HCT116 (cell line): ENCODE results near the gene KIF13A. TPM values are rescaled to one million over a fixed set of nuclear protein-coding genes. Genes with fewer than 3 reads are reported as not detected.

ENCODE experiments used
- ATAC-seq: fragments of 200-7000 bp; cut with Tn5 transposase; 2 replicates; pipeline ENCODE4 v1.9.1; 2020; ENCODE audit warnings: mild to moderate bottlenecking, moderate library complexity
- BruUV-seq: library from RNA; stranded (reverse); fragments of 400-500 nt; replicated peaks from 2 replicates; lab custom pipeline; 2021; lab: Mats Ljungman, UMichigan
- CTCF ChIA-PET: fragments of 300-600 bp; sonication (Branson Sonifier 250); formaldehyde crosslinking; loops from one replicate; lab custom pipeline; 2021; ENCODE audit warnings: antibody characterized with exemption; lab: Charles Lee
- POLR2A ChIA-PET: fragments of 300-600, 350-600 bp; sonication (Branson Sonifier 250); formaldehyde crosslinking; loops from one replicate; lab custom pipeline; 2021; ENCODE audit warnings: antibody characterized with exemption; lab: Charles Lee
- RAD21 ChIA-PET, 2 experiments: fragments of 300-600 bp; sonication (Branson Sonifier 250); formaldehyde crosslinking; loops; one replicate each; lab custom pipeline; 2023; ENCODE audit warnings: low total read pairs in 2 of 2; ENCODE audit not compliant: uncharacterized antibody in 2 of 2, unreplicated experiment in 2 of 2, low non-redundant PET in 1 of 2; lab: Charles Lee
- DNase-seq: peaks from one replicate; pipeline ENCODE4 v3.0.0-alpha.2; 2010; ENCODE audit warnings: low read depth, low spot score
- H2AFZ ChIP-seq: fragments of 200-600 bp; shearing (Covaris generic), sonication (generic); 2 replicates; pipeline ENCODE4 v1.6.1; 2017; ENCODE audit warnings: low read depth, mixed run types, mixed read lengths, antibody characterized with exemption, low read length; ENCODE audit not compliant: poor library complexity, severe bottlenecking
- H3K27ac ChIP-seq: 2 replicates; pipeline ENCODE4 v1.5.1; 2012; ENCODE audit warnings: low read depth, low read length
- H3K27me3 ChIP-seq: fragments of 200-600 bp; sonication (generic); 2 replicates; pipeline ENCODE4 v1.6.1; 2016; ENCODE audit warnings: mixed run types, low read length, mixed read lengths; ENCODE audit not compliant: insufficient read depth
- H3K36me3 ChIP-seq, 2 experiments: fragments of 200-500 bp in 1 of 2; fragments of 200-600 bp in 1 of 2; sonication (Bioruptor generic) in 1 of 2; sonication (generic) in 1 of 2; 2 replicates each; pipeline versions ENCODE4 v1.5.1 to v1.6.1; 2014 to 2016; ENCODE audit warnings: low read length in 2 of 2, inconsistent platforms in 1 of 2, mixed read lengths in 1 of 2, mixed run types in 1 of 2; ENCODE audit not compliant: insufficient read depth in 2 of 2, control insufficient read depth in 1 of 2
- H3K4me1 ChIP-seq, 2 experiments: fragments of 200-600 bp in 1 of 2; sonication (generic) in 1 of 2; 2 replicates each; pipeline versions ENCODE4 v1.5.1 to v1.6.1; 2012 to 2017; ENCODE audit warnings: low read length in 2 of 2, inconsistent platforms in 1 of 2, mild to moderate bottlenecking in 1 of 2, mixed read lengths in 1 of 2, mixed run types in 1 of 2, moderate library complexity in 1 of 2; ENCODE audit not compliant: insufficient read depth in 2 of 2, control insufficient read depth in 1 of 2
- H3K4me2 ChIP-seq: fragments of 200-600 bp; sonication (generic); 2 replicates; pipeline ENCODE4 v1.6.1; 2017; ENCODE audit warnings: mixed run types, low read length, mixed read lengths
- H3K4me3 ChIP-seq, 2 experiments: fragments of 200-600 bp in 1 of 2; sonication (generic) in 1 of 2; replicated peaks in 1 of 2; 2 replicates each; pipeline ENCODE4 v1.5.1; 2011 to 2016; ENCODE audit warnings: low read length in 2 of 2, control low read depth in 1 of 2, low read depth in 1 of 2, mild to moderate bottlenecking in 1 of 2, mixed read lengths in 1 of 2, mixed run types in 1 of 2
- H3K79me2 ChIP-seq: fragments of 200-600 bp; sonication (generic); 2 replicates; pipeline ENCODE4 v1.6.1; 2017; ENCODE audit warnings: mild to moderate bottlenecking, mixed run types, low read length, moderate library complexity, mixed read lengths; ENCODE audit not compliant: insufficient read depth
- H3K9ac ChIP-seq: fragments of 200-600 bp; sonication (generic); 2 replicates; pipeline ENCODE4 v1.6.1; 2016; ENCODE audit warnings: low read length, mixed read lengths
- H3K9me2 ChIP-seq: fragments of 200-600 bp; sonication (generic), shearing (Covaris generic); 2 replicates; pipeline ENCODE4 v1.6.1; 2017; ENCODE audit warnings: mixed run types, mild to moderate bottlenecking, moderate library complexity; ENCODE audit not compliant: insufficient read depth
- H3K9me3 ChIP-seq, 2 experiments: fragments of 200-500 bp in 1 of 2; fragments of 200-600 bp in 1 of 2; sonication (Bioruptor generic) in 1 of 2; sonication (generic) in 1 of 2; 2 replicates each; pipeline ENCODE4 v1.6.1; 2014 to 2017; ENCODE audit warnings: low read length in 2 of 2, mixed read lengths in 2 of 2, inconsistent platforms in 1 of 2, low read depth in 1 of 2, mild to moderate bottlenecking in 1 of 2, mixed run types in 1 of 2, moderate library complexity in 1 of 2; ENCODE audit not compliant: control insufficient read depth in 1 of 2, insufficient read depth in 1 of 2
- H4K20me1 ChIP-seq: fragments of 200-600 bp; sonication (generic), shearing (Covaris generic); 2 replicates; pipeline ENCODE4 v1.6.1; 2017; ENCODE audit warnings: mixed run types, mild to moderate bottlenecking, moderate library complexity; ENCODE audit not compliant: insufficient read depth
- CBX3 ChIP-seq: IDR thresholded peaks from 2 replicates; pipeline ENCODE4 v1.6.1; 2012; ENCODE audit warnings: low read depth
- CTCF ChIP-seq, 3 experiments: fragments of 200-600 bp in 1 of 3; sonication (generic) in 1 of 3; IDR thresholded peaks in 2 of 3; conservative IDR thresholded peaks in 1 of 3; 2 replicates each; pipeline ENCODE4 v1.5.1; 2012 to 2017; ENCODE audit warnings: low read depth in 2 of 3, low read length in 2 of 3, antibody characterized with exemption in 1 of 3, borderline replicate concordance in 1 of 3, control low read depth in 1 of 3, mild to moderate bottlenecking in 1 of 3, mixed read lengths in 1 of 3, mixed run types in 1 of 3, moderate library complexity in 1 of 3; ENCODE audit not compliant: insufficient read depth in 1 of 3
- EGR1 ChIP-seq: IDR thresholded peaks from 2 replicates; pipeline ENCODE4 v1.6.1; 2012; ENCODE audit warnings: low read depth
- ELF1 ChIP-seq: IDR thresholded peaks from 2 replicates; pipeline ENCODE4 v1.6.1; 2012; ENCODE audit warnings: low read depth, borderline replicate concordance
- EZH2 ChIP-seq: fragments of 200-600 bp; sonication (generic); IDR thresholded peaks from 2 replicates; pipeline ENCODE4 v1.6.1; 2017; ENCODE audit warnings: antibody characterized with exemption, mixed run types
- EZH2phosphoT487 ChIP-seq: fragments of 200-600 bp; IDR thresholded peaks from 2 replicates; pipeline ENCODE4 v1.6.1; 2018; ENCODE audit warnings: antibody characterized with exemption, borderline replicate concordance
- JUND ChIP-seq: IDR thresholded peaks from 2 replicates; pipeline ENCODE4 v1.6.1; 2012
- POLR2A ChIP-seq: IDR thresholded peaks from 2 replicates; pipeline ENCODE4 v1.7.0; 2011; ENCODE audit warnings: borderline replicate concordance; ENCODE audit not compliant: insufficient read depth, insufficient read length; ENCODE audit errors: extremely low read depth
- POLR2AphosphoS5 ChIP-seq: IDR thresholded peaks from 2 replicates; pipeline ENCODE4 v1.6.1; 2011; ENCODE audit warnings: mild to moderate bottlenecking, low read depth, low read length, moderate library complexity
- SRF ChIP-seq: IDR thresholded peaks from 2 replicates; pipeline ENCODE4 v1.6.1; 2012; ENCODE audit warnings: low read depth
- YY1 ChIP-seq: IDR thresholded peaks from 2 replicates; pipeline ENCODE4 v1.6.1; 2011; ENCODE audit warnings: low read length, low read depth, moderate library complexity, mild to moderate bottlenecking; ENCODE audit not compliant: insufficient replicate concordance; ENCODE audit errors: extremely low read depth
- intact Hi-C: fragments of 100-400 bp; cut with micrococcal nuclease; formaldehyde crosslinking; loops from 2 replicates; pipeline ENCODE4 v1.10.0; 2022
- total RNA-seq: library from RNA; stranded (reverse); gene quantifications from one replicate; pipeline ENCODE4 v1.2.1, GENCODE V29; 2021; ENCODE audit not compliant: unreplicated experiment
- TF ChIP-seq, protein P1 (sequence below): IDR thresholded peaks from 2 replicates; pipeline ENCODE4 v1.6.1; 2012; ENCODE audit warnings: low read depth

Gene KIF13A
- total RNA-seq, 1 experiment from 2014 or later = 23.1 TPM

- H3K4me3 ChIP-seq = no peak overlapping the region
- TF ChIP-seq ELF1 (no peak), POLR2AphosphoS5 (no peak), JUND (no peak), EZH2phosphoT487 (no peak), CTCF (IDR thresholded peaks at IDR 0.05 in 2 of 3, conservative IDR thresholded peaks at IDR 0.05 in 1 of 3; ENCODE audit: borderline replicate concordance in 1 of 3, insufficient read depth in 1 of 3, low read depth in 2 of 3, low read length in 2 of 3) (no peak), YY1 (no peak), SRF (no peak), POLR2A (no peak), CBX3 (no peak), EGR1 (no peak), EZH2 (no peak)
- TF ChIP-seq, protein P1, sequence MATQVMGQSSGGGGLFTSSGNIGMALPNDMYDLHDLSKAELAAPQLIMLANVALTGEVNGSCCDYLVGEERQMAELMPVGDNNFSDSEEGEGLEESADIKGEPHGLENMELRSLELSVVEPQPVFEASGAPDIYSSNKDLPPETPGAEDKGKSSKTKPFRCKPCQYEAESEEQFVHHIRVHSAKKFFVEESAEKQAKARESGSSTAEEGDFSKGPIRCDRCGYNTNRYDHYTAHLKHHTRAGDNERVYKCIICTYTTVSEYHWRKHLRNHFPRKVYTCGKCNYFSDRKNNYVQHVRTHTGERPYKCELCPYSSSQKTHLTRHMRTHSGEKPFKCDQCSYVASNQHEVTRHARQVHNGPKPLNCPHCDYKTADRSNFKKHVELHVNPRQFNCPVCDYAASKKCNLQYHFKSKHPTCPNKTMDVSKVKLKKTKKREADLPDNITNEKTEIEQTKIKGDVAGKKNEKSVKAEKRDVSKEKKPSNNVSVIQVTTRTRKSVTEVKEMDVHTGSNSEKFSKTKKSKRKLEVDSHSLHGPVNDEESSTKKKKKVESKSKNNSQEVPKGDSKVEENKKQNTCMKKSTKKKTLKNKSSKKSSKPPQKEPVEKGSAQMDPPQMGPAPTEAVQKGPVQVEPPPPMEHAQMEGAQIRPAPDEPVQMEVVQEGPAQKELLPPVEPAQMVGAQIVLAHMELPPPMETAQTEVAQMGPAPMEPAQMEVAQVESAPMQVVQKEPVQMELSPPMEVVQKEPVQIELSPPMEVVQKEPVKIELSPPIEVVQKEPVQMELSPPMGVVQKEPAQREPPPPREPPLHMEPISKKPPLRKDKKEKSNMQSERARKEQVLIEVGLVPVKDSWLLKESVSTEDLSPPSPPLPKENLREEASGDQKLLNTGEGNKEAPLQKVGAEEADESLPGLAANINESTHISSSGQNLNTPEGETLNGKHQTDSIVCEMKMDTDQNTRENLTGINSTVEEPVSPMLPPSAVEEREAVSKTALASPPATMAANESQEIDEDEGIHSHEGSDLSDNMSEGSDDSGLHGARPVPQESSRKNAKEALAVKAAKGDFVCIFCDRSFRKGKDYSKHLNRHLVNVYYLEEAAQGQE = no peak
- H3K27me3 ChIP-seq = no peaks in the 10 kb centered on the region
- H3K27ac ChIP-seq = no peak overlapping the region
- no peak overlapping the region for H2AFZ ChIP-seq
- H3K9me3 ChIP-seq = no peaks in the 10 kb centered on the region
- BruUV-seq = no TSS peak
- no peaks in the 10 kb centered on the region for H3K79me2 ChIP-seq
- ChIA-PET CTCF (no interaction called here), POLR2A (no interaction called here), RAD21 (no interaction called here)
- H3K9ac ChIP-seq = no peak overlapping the region
- peaks cover 0 to 11% of the 10 kb centered on the region in 2 experiments; a peak in 2 of 4 replicates for H3K4me1 ChIP-seq
- intact Hi-C loops = no loop called here
- no peaks in the 10 kb centered on the region for H3K36me3 ChIP-seq
- H3K9me2 ChIP-seq = no peaks in the 10 kb centered on the region
- no peak for ATAC-seq
- DNase-seq = no peak
- H4K20me1 ChIP-seq = no peaks in the 10 kb centered on the region
- H3K4me2 ChIP-seq = no peak overlapping the region
Observed at GRCh38 chr6:17995414-17995813, 8.0 kb upstream of the KIF13A start.
